A673 (cell line): ENCODE measurements around the gene CCL7. TPM values are rescaled to one million over a fixed set of nuclear protein-coding genes. Genes with fewer than 3 reads are reported as not detected.

Source experiments
- BruUV-seq: library from RNA; stranded (reverse); fragments of 400-500 nt; replicated peaks from 2 replicates; lab custom pipeline; 2021; lab: Mats Ljungman, UMichigan
- CTCF ChIA-PET: fragments of 300-600 bp; sonication (Branson Sonifier 250); formaldehyde crosslinking; loops from one replicate; lab custom pipeline; 2022; ENCODE audit warnings: antibody characterized with exemption; lab: Charles Lee
- POLR2A ChIA-PET: fragments of 300-600 bp; sonication (Branson Sonifier 250); formaldehyde crosslinking; loops from one replicate; lab custom pipeline; 2022; ENCODE audit warnings: antibody characterized with exemption; ENCODE audit not compliant: low non-redundant PET; lab: Charles Lee
- DNase-seq: peaks from one replicate; pipeline ENCODE4 v3.0.0-alpha.2; 2015; ENCODE audit warnings: low spot score
- H3K27ac ChIP-seq: fragments of 200-600 bp; sonication (generic); 2 replicates; pipeline ENCODE4 v1.5.1; 2016; ENCODE audit warnings: mixed run types, low read depth, mild to moderate bottlenecking, mixed read lengths, antibody characterized with exemption, low read length; ENCODE audit not compliant: poor library complexity, severe bottlenecking
- H3K27me3 ChIP-seq: fragments of 200-600 bp; sonication (generic); replicated peaks from 2 replicates; pipeline ENCODE4 v1.6.1; 2017; ENCODE audit warnings: mixed run types, low read depth, mild to moderate bottlenecking, mixed read lengths, antibody characterized with exemption, low read length; ENCODE audit not compliant: insufficient read depth, poor library complexity
- H3K36me3 ChIP-seq: fragments of 200-600 bp; sonication (generic); 2 replicates; pipeline ENCODE4 v1.6.1; 2016; ENCODE audit warnings: mixed run types, mild to moderate bottlenecking, mixed read lengths, antibody characterized with exemption, low read length; ENCODE audit not compliant: insufficient read depth, poor library complexity, severe bottlenecking
- H3K4me1 ChIP-seq: fragments of 200-600 bp; sonication (generic); 2 replicates; pipeline ENCODE4 v1.6.1; 2017; ENCODE audit warnings: mixed run types, mild to moderate bottlenecking, mixed read lengths, antibody characterized with exemption, low read length; ENCODE audit not compliant: insufficient read depth, poor library complexity, severe bottlenecking
- H3K4me3 ChIP-seq: fragments of 200-600 bp; sonication (generic); 2 replicates; pipeline ENCODE4 v1.5.1; 2016; ENCODE audit warnings: low read depth, mixed run types, mild to moderate bottlenecking, mixed read lengths, low read length; ENCODE audit not compliant: poor library complexity, severe bottlenecking
- H3K9me3 ChIP-seq: fragments of 200-600 bp; sonication (generic); 2 replicates; pipeline ENCODE4 v1.6.1; 2016; ENCODE audit warnings: mixed run types, low read depth, mild to moderate bottlenecking, mixed read lengths, antibody characterized with exemption, low read length; ENCODE audit not compliant: poor library complexity, severe bottlenecking
- CTCF ChIP-seq: fragments of 300-800, 200-600 bp; sonication (generic); conservative IDR thresholded peaks from 2 replicates; pipeline ENCODE4 v1.5.1; 2017; ENCODE audit warnings: low read depth, mild to moderate bottlenecking, antibody characterized with exemption, low read length, moderate library complexity, mixed read lengths
- EZH2 ChIP-seq: fragments of 200-600 bp; sonication (generic); IDR thresholded peaks from 2 replicates; pipeline ENCODE4 v1.6.1; 2017; ENCODE audit warnings: borderline replicate concordance, low read depth, mild to moderate bottlenecking, mixed read lengths, antibody characterized with exemption, low read length; ENCODE audit not compliant: poor library complexity, severe bottlenecking
- intact Hi-C: fragments of 100-400 bp; cut with micrococcal nuclease; formaldehyde crosslinking; loops from one replicate; pipeline ENCODE4 v1.10.0; 2022; ENCODE audit not compliant: unreplicated experiment
- total RNA-seq: library from RNA; stranded (reverse); gene quantifications from 2 replicates; pipeline ENCODE4 v1.2.3, GENCODE V29; 2021

CCL7 gene
- total RNA-seq, 1 experiment from 2014 or later: not detected

- ChIA-PET CTCF (no interaction called here), POLR2A (no interaction called here)
- H3K27ac ChIP-seq: no peak overlapping the region
- no TSS peak for BruUV-seq
- no peak overlapping the region for H3K4me3 ChIP-seq
- H3K36me3 ChIP-seq: no peaks in the 10 kb centered on the region
- intact Hi-C loops: no loop called here
- TF ChIP-seq CTCF: no peak
- no peak for TF ChIP-seq EZH2
- H3K9me3 ChIP-seq: no peaks in the 10 kb centered on the region
- H3K4me1 ChIP-seq: no peaks in the 10 kb centered on the region
- DNase-seq: no peak
- no peaks in the 10 kb centered on the region for H3K27me3 ChIP-seq
These were observed 39.7 kb upstream of the CCL7 start for GRCh38 chr17:34230342-34230741.

GRCh38 chr17:34234616-34235015 lies 35.4 kb upstream of the CCL7 start:
- BruUV-seq: no TSS peak
- no peak for DNase-seq
- H3K9me3 ChIP-seq: no peaks in the 10 kb centered on the region
- no peaks in the 10 kb centered on the region for H3K36me3 ChIP-seq
- TF ChIP-seq EZH2 (no peak), CTCF (no peak)
- CTCF ChIA-PET: no interaction called here
- H3K4me1 ChIP-seq: no peaks in the 10 kb centered on the region
- H3K27ac ChIP-seq: no peak overlapping the region
- no peak overlapping the region for H3K4me3 ChIP-seq
- intact Hi-C loops: no loop called here
- no peaks in the 10 kb centered on the region for H3K27me3 ChIP-seq
- POLR2A ChIA-PET: no interaction called here

GRCh38 chr17:34235389-34236028 lies 34.5 kb upstream of the CCL7 start:
- intact Hi-C loops: no loop called here
- no peaks in the 10 kb centered on the region for H3K4me1 ChIP-seq
- no peaks in the 10 kb centered on the region for H3K36me3 ChIP-seq
- no peak overlapping the region for H3K4me3 ChIP-seq
- BruUV-seq: no TSS peak
- ChIA-PET CTCF (no interaction called here), POLR2A (no interaction called here)
- no peak overlapping the region for H3K27ac ChIP-seq
- no peak for DNase-seq
- no peaks in the 10 kb centered on the region for H3K27me3 ChIP-seq
- H3K9me3 ChIP-seq: no peaks in the 10 kb centered on the region
- TF ChIP-seq EZH2 (no peak), CTCF (no peak)
